Motor neuron (in vitro differentiated cells): Measurements from ENCODE around the gene ANXA8L1. TPM values are rescaled to one million over a fixed set of nuclear protein-coding genes. Genes with fewer than 3 reads are reported as not detected.
"Not testable (repeated sequence)": the region's sequence is repeated elsewhere in the genome, so short reads cannot be mapped to it uniquely, and the experiment has no call there.

Experiments used
- ATAC-seq, 8 experiments: fragments of 200-7000 bp; cut with Tn5 transposase; replicated peaks in 6 of 8; 2 replicates each; pipeline ENCODE4 v1.8.0; 2021; ENCODE audit warnings: mild to moderate bottlenecking in 8 of 8, moderate library complexity in 8 of 8
- H3K27ac ChIP-seq, 2 donors: fragments of 250-450 bp; sonication (Bioruptor Pico); 2 replicates each; pipeline ENCODE4 v1.9.0; 2021; ENCODE audit warnings: antibody characterized with exemption in 2 of 2, mild to moderate bottlenecking in 2 of 2, moderate library complexity in 1 of 2
- H3K4me1 ChIP-seq, 2 donors: fragments of 250-450 bp; sonication (Bioruptor Pico); replicated peaks in 1 of 2; 2 replicates each; pipeline ENCODE4 v1.6.1; 2021; ENCODE audit warnings: antibody characterized with exemption in 2 of 2, mild to moderate bottlenecking in 2 of 2, moderate library complexity in 1 of 2
- H3K4me3 ChIP-seq, 5 donors: fragments of 250-450 bp; sonication (Bioruptor Pico); 2 replicates each; pipeline ENCODE4 v1.9.0; 2021; ENCODE audit warnings: antibody characterized with exemption in 5 of 5, mild to moderate bottlenecking in 5 of 5, moderate library complexity in 4 of 5
- WGBS, 10 experiments: fragments of 450-650 bp; shearing (Covaris generic); methylation state at CpG; one replicate each; pipeline ENCODE4 v1.0.0; 2022; 5-methylcytosine and 5-hydroxymethylcytosine counted together
- in situ Hi-C, 9 experiments: fragments of 400-800 bp; cut with MboI; loops; one replicate each; pipeline ENCODE4 v1.15.0; 2021; ENCODE audit warnings: low sequenced_read_pairs in 9 of 9, low pct_unique_long_range_greater_than_20kb in 2 of 9; ENCODE audit not compliant: unreplicated experiment in 9 of 9
- total RNA-seq, 8 experiments: library from RNA; unstranded; fragments of 300-600 nt; gene quantifications; 2 replicates each; pipeline versions ENCODE4 v1.2.3 to v1.2.4, GENCODE V29; 2022

ANXA8L1 gene, protein sequence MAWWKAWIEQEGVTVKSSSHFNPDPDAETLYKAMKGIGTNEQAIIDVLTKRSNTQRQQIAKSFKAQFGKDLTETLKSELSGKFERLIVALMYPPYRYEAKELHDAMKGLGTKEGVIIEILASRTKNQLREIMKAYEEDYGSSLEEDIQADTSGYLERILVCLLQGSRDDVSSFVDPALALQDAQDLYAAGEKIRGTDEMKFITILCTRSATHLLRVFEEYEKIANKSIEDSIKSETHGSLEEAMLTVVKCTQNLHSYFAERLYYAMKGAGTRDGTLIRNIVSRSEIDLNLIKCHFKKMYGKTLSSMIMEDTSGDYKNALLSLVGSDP
- total RNA-seq, result 1 to 10 TPM in 1 of 8 experiments, under 1 TPM in 2, not detected in 5; 0.14 to 1.4 (median 0.76) TPM

DNA sequence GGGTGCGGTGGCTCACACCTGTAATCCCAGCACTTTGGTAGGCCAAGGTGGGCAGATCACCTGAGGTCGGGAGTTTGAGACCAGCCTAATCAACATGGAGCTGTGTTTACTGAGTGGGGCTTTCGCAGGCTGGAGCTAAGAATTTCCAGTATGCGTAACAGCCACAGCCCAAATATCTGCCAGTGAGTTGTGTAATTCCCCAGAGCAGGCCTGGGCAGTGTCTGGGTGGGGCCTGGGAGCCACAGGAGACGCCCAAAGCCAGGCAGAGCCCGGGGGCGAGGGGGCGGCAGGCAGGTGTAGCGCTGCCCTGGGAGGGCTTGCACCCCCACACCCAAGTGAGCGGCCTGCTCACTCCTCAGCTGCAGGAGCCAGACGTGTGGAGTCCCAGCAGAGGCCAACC, at the start of gene ANXA8L1:
ANXA8L1 (plus strand) TSS at position 371 of the 400 bp plus-strand sequence. CDS start 76 bp downstream, outside the sequence.
- not testable (repeated sequence) for H3K27ac ChIP-seq
- peak in 3 of 8 experiments; percentile 24 to 62 (median 52) for ATAC-seq
- WGBS, 10 experiments, result no CpG with 5 or more reads among the region's 11 CpGs

DNA sequence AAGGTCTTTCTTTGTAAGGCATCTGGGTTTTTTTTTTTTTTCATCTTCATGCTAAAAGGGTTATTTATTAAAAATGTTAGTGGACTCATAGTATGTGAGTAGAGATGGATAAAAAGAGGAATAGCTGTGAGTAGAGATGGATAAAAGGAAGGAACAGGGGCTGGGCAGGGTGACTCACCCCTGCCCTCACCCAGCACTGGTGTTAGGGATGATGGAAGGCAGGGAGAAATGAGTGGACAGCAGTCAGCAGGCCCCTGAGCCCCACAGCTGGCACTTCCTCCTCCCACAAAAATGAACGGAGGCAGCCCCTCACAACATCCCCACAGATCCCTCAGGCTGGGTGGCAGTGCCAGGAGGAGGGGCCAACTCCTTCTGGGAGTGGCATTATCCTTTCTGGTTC, 49.5 kb upstream of the ANXA8L1 start:
- 0 to 80% (median 71%) methylated on average over 1 of the region's 1 CpG; no CpG with 5 or more reads in 5 of the 10 experiments for WGBS, 10 experiments
- Histone ChIP-seq H3K4me3 (no peak overlapping the region), H3K4me1 (no peaks in the 10 kb centered on the region), H3K27ac (no peak overlapping the region)
- no peak for ATAC-seq
- in situ Hi-C loops, result no loop called here

More for the DNA sequence above, at the start of gene ANXA8L1:
- H3K4me1 ChIP-seq, H3K4me3 ChIP-seq, in situ Hi-C loops: not testable (repeated sequence)

DNA sequence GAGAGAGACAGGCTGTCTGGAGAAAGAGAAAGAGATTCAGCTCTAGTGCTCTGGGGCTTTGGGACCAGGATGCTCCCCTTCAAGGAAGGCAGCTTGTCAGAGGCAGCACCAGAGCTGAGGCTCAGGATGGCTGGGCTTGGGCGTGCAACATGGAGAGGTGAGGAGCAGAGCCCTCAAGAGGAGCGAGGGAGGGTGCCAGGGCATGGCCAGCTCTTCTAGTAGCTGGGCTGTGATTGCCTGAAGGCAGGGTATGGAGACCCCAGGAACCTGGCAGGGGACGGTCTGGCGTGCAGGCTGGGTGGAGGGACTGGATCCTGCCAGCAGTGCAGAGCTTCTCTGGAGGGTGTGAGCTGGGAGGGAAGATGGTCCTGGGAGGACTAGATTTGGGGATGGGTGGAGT, 48.6 kb upstream of the ANXA8L1 start:
- ATAC-seq, result no peak
- no peaks in the 10 kb centered on the region for H3K4me1 ChIP-seq
- WGBS, 10 experiments, result 14 to 100% (median 80%) methylated on average over 1 to 2 of the region's 4 CpGs; no CpG with 5 or more reads in 5 of the 10 experiments
- no peak overlapping the region for H3K27ac ChIP-seq
- H3K4me3 ChIP-seq, result no peak overlapping the region
- in situ Hi-C loops, result no loop called here

DNA sequence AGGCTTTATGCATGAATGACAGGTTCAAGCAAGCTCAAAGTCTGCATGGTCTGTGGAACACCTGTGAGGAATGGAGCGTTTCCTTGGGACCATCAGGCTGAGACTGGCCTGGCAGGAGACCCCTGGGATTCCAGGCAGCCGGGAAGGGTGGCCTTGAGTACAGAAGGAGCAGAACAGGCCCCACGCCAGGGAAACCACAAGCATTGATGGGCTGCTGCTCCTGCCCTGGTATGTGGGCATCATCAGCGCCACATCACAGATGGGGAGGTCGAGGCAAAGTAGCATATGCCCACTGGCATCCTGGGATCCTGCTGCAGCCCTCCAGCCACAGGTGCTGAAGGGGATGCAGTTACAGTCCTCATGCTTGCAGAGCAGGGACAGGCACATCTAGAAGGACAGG, 47.9 kb upstream of the ANXA8L1 start:
- H3K27ac ChIP-seq, result no peak overlapping the region
- H3K4me3 ChIP-seq, result no peak overlapping the region
- in situ Hi-C loops, result no loop called here
- ATAC-seq, result no peak
- WGBS, 10 experiments, result 30 to 40% (median 36%) methylated on average over 1 to 3 of the region's 5 CpGs; no CpG with 5 or more reads in 5 of the 10 experiments
- no peaks in the 10 kb centered on the region for H3K4me1 ChIP-seq

DNA sequence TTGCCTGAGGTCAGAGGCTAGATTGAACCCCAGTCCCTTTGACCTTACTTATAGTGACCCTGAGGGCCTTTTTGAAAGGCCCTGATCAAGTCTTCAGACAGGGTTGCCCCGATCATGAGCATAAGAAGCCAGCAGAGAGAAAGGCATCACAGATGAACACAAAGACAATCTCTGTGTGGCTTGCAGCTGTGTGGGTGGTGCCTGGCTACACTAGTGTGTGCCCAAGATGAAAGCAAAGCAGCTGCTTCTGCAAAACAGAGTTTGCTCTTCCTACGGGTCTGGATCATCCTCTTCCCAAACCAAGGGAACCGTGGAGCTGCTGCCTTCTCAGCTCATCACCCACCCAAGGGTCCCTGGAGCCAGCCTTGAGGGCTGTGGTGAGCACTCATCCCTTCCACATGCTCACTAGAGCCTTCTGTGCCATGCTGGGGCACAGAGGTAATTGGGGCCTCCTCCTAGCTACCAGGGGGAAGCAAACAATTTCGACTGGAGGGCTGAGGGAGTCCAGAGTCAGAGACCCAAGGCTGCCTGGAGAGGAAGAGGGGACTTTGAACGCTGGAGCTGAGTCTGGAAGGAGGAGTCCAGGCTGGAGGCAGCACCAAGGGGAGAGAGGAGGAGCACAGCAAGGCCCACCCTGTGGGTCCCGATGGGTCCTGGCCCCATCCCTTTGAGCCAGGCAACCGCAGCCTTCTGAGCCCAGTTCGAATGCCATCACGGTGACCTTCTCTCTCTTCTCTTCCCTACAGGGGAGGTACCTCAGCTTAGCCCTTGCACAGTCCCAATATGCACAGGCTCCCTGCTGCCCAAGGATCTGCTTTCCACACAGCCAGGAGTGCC, 46.5 kb upstream of the ANXA8L1 start:
- H3K4me3 ChIP-seq, result no peak overlapping the region
- no peak overlapping the region for H3K27ac ChIP-seq
- in situ Hi-C loops, result no loop called here
- ATAC-seq, result no peak
- H3K4me1 ChIP-seq, result no peaks in the 10 kb centered on the region
- WGBS, 10 experiments, result 14 to 100% (median 80%) methylated on average over 1 to 4 of the region's 9 CpGs; no CpG with 5 or more reads in 3 of the 10 experiments

DNA sequence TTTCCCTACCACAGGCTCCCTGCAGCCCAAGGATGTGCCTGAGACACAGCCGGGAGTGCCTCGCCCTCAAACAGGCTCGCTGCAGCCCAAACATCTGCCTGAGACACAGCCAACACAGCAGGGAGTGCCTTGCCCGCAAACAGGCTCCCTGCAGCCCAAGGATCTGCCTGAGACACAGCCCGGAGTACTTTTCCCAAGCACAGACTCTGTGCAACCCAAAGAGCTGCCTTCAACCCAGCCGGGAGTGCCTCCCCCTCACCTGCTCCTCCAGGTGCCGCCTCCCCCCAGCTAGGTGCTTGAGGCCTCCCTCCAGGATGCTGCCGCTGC, 45.9 kb upstream of the ANXA8L1 start:
- in situ Hi-C loops, result no loop called here

DNA sequence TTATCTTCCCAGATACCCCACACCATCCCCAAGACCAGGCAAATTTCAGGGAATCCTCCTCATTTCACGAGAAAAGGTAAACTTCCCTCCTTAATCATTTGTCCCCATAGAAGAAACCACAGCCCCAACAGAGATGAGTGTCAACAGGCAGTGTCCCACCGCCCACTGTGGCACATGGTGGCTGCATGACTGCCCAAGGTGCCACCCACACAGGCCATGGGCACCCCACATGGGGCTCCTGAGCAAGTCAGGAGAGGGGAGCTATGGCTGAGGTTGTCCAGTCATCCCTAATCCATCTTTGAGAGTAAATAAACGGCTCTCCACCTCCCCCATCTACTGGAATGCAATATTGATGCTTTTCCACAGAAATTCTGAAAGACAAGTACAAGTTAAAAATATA, 44.7 kb upstream of the ANXA8L1 start:
- no peak overlapping the region for H3K4me3 ChIP-seq
- 0 to 93% (median 60%) methylated on average over 1 to 3 of the region's 3 CpGs; no CpG with 5 or more reads in 3 of the 10 experiments for WGBS, 10 experiments
- no peaks in the 10 kb centered on the region for H3K4me1 ChIP-seq
- no peak overlapping the region for H3K27ac ChIP-seq
- ATAC-seq, result no peak
- in situ Hi-C loops, result no loop called here

More for the DNA sequence above, 45.9 kb upstream of the ANXA8L1 start:
- H3K4me3 ChIP-seq, result no peak overlapping the region
- WGBS, 10 experiments, result 0 to 67% (median 31%) methylated on average over 1 to 6 of the region's 8 CpGs; no CpG with 5 or more reads in 6 of the 10 experiments
- no peaks in the 10 kb centered on the region for H3K4me1 ChIP-seq
- ATAC-seq, result peak in 2 of 8 experiments; percentile 49 to 92
- no peak overlapping the region for H3K27ac ChIP-seq

DNA sequence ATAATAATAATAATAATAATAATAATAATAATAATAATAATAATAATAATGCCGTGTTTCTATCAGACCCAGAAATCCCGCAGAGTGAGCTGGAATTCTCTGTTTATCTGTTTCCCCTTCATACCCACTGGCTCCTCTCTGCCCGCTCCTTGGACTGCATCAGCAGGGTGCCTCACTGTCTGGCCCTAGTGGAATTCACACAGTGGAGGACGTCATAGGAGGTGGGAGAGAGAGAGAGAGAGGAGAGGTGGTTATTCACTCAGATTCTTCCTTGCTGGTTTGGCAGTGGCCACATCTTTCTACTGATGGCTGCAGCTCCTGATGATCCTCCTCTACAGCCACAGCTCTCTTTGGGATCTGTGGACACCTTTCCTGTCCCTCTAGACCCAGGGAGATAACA, 10.1 kb upstream of the ANXA8L1 start:
- ATAC-seq, H3K4me1 ChIP-seq, H3K27ac ChIP-seq, H3K4me3 ChIP-seq, in situ Hi-C loops: not testable (repeated sequence)
- no CpG with 5 or more reads among the region's 4 CpGs for WGBS, 10 experiments

DNA sequence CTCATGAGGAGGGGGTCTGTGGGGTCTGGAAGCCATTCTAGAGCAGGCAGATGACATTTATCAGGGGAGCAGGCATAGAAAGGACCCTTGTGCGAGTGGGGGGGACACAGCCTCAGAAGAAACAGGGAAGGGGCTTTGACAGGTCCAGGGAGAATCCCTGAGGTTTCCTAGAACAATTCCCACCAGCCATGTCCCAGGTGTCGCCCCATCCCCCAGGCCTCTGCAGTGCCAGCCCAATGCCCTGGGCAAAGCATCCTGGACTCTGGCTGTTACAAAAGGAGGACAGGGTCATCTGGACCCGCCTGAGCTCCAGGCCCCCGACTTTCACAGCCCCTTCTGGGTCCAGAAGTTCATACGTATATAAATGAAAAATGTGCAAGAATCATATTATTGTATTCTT, 8.4 kb upstream of the ANXA8L1 start:
- in situ Hi-C loops, ATAC-seq, H3K27ac ChIP-seq, H3K4me3 ChIP-seq, H3K4me1 ChIP-seq: not testable (repeated sequence)
- WGBS, 10 experiments, result no CpG with 5 or more reads among the region's 5 CpGs

DNA sequence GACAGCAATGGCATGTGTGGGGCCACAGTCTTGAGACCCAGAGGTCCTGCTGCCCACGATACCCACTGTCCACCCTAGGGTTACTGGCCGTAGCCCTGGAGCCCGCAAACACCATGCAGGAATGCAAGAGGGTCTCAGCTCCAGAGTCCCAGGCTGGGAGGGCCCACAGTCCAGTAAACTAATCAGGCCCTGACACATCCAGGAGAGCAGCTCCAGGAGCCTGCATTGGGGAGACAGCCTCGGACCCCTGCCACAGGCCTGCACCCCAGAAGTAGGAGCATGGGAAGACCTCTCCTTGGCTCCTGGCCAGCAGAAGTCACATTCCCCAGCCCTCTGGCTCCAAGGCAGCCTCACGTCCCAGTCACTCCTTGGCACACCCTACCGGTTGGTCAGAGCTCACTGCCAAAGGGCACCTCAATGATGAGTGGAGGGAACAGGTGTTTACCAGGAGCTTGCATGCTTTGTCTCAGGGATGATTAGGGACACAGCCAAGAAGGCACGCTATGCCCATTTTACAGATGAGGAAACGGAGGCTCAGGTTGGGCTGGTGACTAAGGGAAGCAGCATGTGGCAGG, 7.8 kb upstream of the ANXA8L1 start:
- H3K4me1 ChIP-seq, in situ Hi-C loops, H3K4me3 ChIP-seq, ATAC-seq, H3K27ac ChIP-seq: not testable (repeated sequence)
- no CpG with 5 or more reads among the region's 8 CpGs for WGBS, 10 experiments

DNA sequence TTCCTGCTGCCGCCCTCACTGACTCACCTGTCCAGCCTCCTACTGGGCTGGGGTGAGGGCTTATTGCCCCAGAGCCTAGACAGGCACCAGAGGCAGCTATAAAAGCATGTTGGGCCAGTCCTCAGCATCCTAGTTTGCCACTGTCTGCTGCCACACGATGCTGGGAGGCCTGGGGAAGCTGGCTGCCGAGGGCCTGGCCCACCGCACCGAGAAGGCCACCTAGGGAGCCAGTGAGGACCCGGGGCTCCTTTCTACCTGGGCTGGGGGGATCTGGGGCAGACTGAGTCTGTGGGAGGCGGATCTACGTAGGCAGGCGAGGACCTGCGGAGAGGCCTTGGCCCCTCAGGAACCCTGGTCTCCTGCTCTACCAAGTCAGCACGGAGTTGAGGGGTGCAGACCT, 6.6 kb upstream of the ANXA8L1 start:
- H3K4me3 ChIP-seq, ATAC-seq, H3K4me1 ChIP-seq, H3K27ac ChIP-seq, in situ Hi-C loops: not testable (repeated sequence)
- WGBS, 10 experiments, result no CpG with 5 or more reads among the region's 11 CpGs

DNA sequence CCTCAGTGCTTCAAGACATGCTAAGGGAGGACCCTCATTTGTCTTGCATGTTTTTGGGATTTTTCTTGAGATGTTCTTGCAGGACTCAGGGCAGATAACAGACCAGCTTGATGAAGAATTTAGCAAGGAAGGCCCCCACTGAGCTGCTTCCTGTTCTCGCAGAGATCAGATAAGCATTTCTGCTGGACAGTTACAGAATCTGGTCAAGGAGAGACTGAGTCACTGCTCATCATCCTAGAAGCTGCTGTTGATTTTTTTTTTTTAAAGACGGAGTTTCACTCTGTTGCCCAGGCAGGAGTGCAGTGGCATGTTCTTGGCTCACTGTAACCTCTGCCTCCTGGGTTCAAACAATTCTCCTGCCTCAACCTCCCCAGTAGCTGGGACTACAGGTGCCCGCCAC, 1.2 kb upstream of the ANXA8L1 start:
- ATAC-seq, H3K4me1 ChIP-seq, in situ Hi-C loops, H3K4me3 ChIP-seq, H3K27ac ChIP-seq: not testable (repeated sequence)
- WGBS, 10 experiments, result no CpG with 5 or more reads among the region's 3 CpGs

DNA sequence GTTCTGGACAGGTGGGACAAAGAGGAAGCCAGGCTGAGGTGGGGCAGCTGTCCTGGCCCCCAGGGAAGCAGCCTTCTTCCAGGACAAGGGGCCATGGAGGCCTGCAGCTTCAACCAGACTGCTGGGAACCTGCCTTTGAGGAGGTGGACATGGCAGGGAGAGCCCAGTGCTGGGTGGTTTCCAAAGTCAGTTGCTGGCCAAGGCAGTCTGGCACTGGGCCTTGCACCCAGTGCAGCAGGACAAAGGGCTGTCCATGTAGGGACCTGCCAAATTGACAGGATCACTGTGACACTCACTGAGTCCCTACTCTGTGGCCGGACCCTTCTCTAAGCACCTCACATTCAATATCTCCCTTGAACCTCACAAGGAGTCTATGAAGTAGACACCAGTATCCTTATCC, 1.4 kb downstream of the ANXA8L1 start:
- in situ Hi-C loops, H3K4me3 ChIP-seq, H3K4me1 ChIP-seq, ATAC-seq, H3K27ac ChIP-seq: not testable (repeated sequence)
- WGBS, 10 experiments, result no CpG with 5 or more reads among the region's 1 CpG
